Activated CD8-positive, alpha-beta memory T cell treated with anti-CD3 and anti-CD28 coated beads, Interleukin-2, amount 50 U/mL, for 24 hours (primary cell): Measurements from ENCODE around the gene HOXB7.

Experiments
- DNase-seq: peaks from one replicate; pipeline ENCODE4 v3.0.0-alpha.2; 2020; ENCODE audit errors: extremely low read depth

HOXB7 gene

DNA sequence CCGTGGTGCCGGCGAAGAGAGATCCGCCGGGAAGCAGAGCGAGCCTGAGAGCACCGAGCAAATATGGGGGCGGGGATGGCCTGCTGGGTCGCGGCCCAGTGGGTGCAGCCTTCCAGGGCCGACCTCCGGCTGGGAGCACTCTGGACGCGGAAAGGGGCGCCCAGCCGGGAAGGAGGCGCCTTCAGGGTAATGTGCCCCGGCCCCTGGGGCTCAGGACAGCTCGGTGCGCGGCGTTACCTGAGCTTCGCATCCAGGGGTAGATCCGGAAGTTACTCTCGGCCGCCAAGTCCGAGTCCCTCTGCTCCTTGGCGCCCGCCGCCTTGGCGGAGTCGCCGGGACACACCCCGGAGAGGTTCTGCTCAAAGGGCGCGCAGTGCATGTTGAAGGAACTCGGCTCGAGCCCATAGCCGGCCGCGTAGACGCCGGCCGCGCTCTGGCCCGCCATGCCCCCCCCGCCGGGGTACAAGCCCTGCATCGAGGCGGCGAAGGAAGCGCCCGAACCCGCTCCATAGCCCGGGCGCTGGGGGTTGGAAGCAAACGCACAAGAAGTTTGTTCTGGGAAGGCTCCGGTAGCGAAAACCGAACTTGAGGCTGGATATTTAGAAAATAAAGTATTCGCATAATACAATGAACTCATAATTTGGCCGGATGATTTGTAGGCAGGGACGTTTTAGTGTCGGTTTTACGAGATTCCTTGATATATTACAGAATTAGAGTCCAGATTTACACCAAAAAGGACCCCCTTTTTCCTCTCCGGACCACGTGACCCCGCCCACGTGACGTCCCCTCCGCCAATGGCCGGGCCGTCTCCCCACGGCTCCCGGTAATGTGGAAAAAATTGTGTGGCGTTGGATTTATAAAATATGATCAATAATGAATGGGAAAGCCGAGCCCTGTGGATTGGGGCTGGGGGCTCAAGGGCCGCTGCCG is at the start of gene HOXB7:
HOXB7 (minus strand) TSS at position 736 of the 930 bp plus-strand sequence; CDS start at position 637, 99 bp downstream.
- DNase-seq = peak; percentile 44

GRCh38 chr17:48655913-48656312 is 45.1 kb upstream of the HOXB7 start:
- DNase-seq = no peak

- DNase-seq = no peak
These were observed 38.9 kb upstream of the HOXB7 start for GRCh38 chr17:48649741-48650140.

GRCh38 chr17:48647963-48648245 is 37.1 kb upstream of the HOXB7 start:
- no peak for DNase-seq

DNA sequence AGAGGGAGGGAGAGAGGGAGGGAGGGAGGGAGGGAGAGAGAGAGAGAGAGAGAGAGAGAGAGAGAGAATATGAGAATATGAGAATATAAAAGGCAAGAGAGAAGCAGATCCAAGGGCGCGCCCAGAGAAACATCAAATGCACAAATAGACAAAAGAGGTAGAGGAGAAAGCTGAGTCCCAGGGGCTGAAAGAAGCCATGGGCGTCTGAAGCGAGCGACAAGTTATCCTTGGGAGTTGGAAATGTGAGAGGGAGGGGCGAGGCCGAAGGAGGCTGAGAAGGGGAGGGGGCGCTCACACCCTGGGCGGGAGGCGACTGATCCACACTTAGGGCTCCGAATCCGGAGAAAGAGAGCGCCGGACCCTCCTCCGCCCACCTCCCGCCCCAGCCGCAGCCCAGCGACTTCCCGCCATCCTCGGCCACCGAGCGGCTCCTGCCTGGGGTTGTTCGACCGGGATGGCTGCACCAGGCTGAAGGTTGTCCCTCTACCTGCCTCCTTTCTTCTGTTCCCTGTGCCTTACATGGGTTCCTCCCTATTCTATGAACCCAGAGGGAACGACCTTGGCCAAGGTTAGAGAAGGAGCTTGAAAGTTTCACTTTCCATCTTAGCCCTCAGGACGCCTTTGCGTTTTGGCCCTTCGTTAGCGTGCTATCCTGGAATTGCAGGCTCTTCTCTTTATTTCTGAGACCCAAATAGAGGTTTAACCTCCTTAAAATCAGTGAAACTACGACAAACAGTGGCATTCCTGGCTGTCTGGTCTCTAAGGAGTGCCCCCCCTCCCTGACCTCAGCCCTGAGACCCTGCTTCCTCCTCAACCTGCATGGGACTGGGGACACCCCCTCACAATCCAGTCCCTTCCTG is 36.5 kb upstream of the HOXB7 start:
- no peak for DNase-seq

- no peak for DNase-seq
These were observed 35.6 kb upstream of the HOXB7 start for GRCh38 chr17:48646183-48647102.

DNA sequence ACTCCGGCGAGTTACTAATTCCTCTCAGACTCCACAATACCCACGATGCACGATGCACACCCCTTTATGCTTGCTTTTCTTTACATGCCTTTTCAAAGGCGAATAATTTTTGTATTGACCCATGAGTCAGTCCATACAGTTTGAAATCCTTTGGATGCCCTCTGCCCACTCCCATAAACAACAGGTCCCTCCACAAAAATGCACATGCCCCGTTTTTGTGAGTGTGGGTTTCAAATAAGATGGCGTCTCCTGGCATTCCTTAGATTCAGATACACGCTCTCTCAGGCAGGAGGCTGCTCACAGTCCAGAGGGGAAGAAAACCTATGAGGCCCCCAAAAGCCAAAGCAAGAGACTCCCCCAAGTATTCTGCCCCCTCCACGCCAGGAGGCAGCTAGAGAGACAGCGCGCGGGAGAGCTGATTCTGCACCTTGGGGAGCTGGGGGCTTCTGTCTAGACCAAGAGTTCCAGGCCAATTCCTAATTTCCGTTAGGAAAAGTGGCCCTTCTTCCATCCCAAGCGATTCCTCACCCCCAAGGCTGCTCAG is 34.9 kb upstream of the HOXB7 start:
- no peak for DNase-seq

- DNase-seq = no peak
These were observed 34.2 kb upstream of the HOXB7 start for GRCh38 chr17:48644910-48645557.

GRCh38 chr17:48644159-48644558 is 33.3 kb upstream of the HOXB7 start:
- DNase-seq = no peak

DNA sequence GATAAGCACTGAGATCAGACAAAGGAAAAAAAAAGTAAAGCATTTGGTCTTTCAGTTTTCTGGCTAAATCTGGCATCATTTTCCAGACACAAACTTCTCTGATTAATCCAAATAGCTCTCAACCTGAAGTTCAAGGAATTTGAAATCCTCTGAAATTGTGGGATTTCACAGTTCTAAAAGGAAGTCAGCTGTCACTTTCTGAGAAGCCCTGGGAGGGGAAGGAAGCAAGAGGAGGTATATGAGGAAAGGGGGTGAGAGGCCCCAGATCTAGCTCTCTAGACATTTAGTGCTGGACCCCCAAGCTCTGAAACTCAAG is 32.8 kb upstream of the HOXB7 start:
- no peak for DNase-seq

GRCh38 chr17:48642843-48643696 is 32.3 kb upstream of the HOXB7 start:
- no peak for DNase-seq

DNA sequence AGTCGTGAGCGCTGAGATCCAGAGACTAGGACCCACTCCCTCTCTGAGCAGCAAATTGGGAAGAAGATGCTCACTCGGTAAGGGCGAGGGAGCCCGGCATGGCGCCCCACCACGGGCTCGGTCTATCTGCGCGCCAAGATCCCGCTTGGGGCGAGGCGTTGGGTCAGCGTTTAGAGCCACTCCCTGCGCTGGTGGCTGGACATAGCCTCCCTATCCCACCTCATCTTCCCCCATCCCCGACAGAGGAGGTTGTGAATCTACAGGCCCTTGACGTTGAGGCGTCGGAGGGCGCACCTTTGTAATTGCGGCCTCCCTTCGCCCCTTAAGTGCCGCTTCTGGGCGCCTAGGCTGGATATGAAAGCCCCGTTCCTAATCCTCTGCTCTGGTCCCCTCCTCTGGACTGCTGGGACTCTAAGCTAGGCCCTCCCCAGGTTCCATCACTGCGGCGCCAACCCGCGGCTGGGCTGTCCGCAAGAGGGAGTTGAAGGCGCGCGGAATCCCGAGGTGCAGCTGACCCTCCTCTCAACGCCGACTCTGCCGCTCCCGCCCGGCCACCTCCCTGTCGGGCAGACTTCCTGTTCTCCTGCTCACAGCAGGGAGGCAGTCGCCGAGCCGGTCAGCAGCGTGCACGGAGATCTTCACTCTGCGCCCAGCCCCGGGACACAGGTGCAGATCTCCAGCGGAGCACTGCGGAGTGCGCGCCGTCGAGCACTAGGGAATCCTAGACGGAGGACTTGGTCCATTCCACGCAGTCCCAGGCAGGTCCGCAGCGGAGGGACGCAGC is 31.4 kb upstream of the HOXB7 start:
- no peak for DNase-seq

GRCh38 chr17:48641541-48642058 is 30.8 kb upstream of the HOXB7 start:
- DNase-seq = no peak

DNA sequence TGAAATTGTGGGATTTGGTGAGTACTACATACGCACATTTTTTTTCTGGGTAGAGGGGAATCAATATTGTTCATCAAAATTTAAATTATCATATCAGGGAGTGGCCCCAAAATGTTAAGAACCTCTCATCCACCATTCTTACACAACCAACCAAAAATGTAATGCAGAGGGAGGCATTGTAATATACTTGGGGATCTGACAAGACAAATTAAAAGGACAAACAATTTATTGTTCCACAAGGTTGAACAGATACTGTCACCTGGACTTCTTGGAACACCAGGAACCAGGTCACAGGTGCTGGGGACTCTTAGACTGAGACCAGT is 30.0 kb upstream of the HOXB7 start:
- no peak for DNase-seq

DNA sequence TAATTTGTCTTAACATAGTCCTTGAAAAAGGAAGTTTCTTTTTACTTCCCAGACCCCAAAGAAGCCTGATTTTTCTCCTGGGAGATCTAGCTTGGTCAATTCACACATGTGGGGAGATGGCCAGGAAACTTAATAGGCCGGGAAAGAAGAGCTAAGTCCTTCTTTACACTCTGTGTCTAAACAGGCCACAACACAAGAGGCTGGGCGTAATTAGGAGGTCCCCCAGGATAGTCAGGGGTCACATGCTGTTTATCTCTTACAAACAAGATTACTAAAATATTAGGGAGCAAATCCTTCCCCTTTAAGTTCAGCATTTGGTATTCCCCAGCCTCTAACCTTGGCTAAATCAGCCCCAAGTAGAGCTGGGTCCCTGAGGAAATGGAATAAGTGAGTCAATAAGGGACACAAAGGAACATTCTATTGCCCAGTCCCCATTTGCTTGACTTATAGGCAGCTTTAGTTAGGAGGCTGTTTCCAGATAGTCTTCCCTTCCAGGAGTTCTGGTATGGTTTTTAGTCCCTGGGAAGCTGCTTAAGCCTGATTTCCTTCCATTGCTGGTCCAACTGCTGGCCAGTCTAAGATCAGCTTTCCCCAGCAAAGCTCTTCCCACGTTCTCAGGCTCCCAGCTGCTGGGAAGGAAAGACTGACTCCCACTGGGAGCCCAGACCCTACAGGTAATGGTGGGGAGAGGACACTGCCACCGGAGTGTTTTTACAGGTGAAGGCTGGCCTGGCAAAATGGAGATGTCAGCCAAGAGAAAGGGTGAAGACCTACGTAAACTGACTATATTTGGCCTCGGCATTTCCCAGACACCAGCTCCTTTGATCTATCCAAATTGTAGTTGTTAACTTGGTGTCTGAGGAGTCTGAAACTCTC is 29.4 kb upstream of the HOXB7 start:
- no peak for DNase-seq

DNA sequence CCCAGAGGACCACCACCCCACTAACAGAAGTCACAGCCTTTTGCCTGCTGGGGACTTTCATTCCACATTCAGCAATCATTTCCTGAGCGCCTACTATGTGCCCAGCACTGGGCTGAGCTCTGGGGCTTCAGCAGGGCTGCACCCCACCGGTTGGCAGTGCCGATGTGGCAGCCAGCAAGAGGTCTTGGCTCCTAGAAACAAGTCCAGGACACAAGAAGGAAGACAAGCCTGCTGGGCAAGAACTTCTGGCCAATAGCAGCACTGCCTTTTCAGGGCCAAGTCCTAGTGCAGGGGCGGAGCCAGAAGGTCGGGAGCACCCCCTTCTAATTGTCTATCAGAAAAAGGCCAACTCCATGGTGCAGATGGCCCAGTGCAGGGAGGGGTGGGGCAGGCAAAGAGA is 28.3 kb upstream of the HOXB7 start:
- DNase-seq = no peak

GRCh38 chr17:48637323-48638260 is 26.8 kb upstream of the HOXB7 start:
- DNase-seq = no peak
